Osteoblast (primary cell): Measurements from ENCODE around the gene MMP24OS. TPM values are rescaled to one million over a fixed set of nuclear protein-coding genes. Genes with fewer than 3 reads are reported as not detected.

ENCODE experiments used
- DNase-seq: peaks from one replicate; pipeline ENCODE4 v3.0.0; 2011; ENCODE audit warnings: low spot score, mixed read lengths; ENCODE audit not compliant: insufficient read length; ENCODE audit errors: missing footprints
- H2AFZ ChIP-seq: 2 replicates; pipeline ENCODE4 v1.6.0; 2011; ENCODE audit warnings: mild to moderate bottlenecking, low read length
- H3K27ac ChIP-seq: 2 replicates; pipeline ENCODE4 v1.5.1; 2011; ENCODE audit warnings: mild to moderate bottlenecking, low read depth, low read length, moderate library complexity
- H3K27me3 ChIP-seq: 2 replicates; pipeline ENCODE4 v1.6.0; 2012; ENCODE audit warnings: mild to moderate bottlenecking, control low read depth, inconsistent platforms, low read length, moderate library complexity; ENCODE audit not compliant: insufficient read depth
- H3K36me3 ChIP-seq: 2 replicates; pipeline ENCODE4 v1.5.1; 2011; ENCODE audit warnings: mild to moderate bottlenecking, low read length, control low read depth, moderate library complexity; ENCODE audit not compliant: insufficient read depth
- H3K4me1 ChIP-seq: 2 replicates; pipeline ENCODE4 v1.5.1; 2011; ENCODE audit warnings: mild to moderate bottlenecking, low read length, control low read depth, moderate library complexity; ENCODE audit not compliant: insufficient read depth
- H3K4me2 ChIP-seq: 2 replicates; pipeline ENCODE4 v1.6.0; 2011; ENCODE audit warnings: mild to moderate bottlenecking, low read length; ENCODE audit not compliant: insufficient read depth
- H3K4me3 ChIP-seq: fragments of 200-600 bp; sonication (generic); 3 replicates; pipeline ENCODE4 v1.5.1; 2012; ENCODE audit warnings: mild to moderate bottlenecking, low read length, inconsistent platforms; ENCODE audit not compliant: insufficient read depth
- H3K79me2 ChIP-seq: 2 replicates; pipeline ENCODE4 v1.6.0; 2012; ENCODE audit warnings: mild to moderate bottlenecking, low read length, control low read depth, inconsistent platforms; ENCODE audit not compliant: insufficient read depth
- H3K9me3 ChIP-seq: 2 replicates; pipeline ENCODE4 v1.5.1; 2011; ENCODE audit warnings: low read depth, low read length, control low read depth
- H4K20me1 ChIP-seq: 2 replicates; pipeline ENCODE4 v1.6.0; 2012; ENCODE audit warnings: mild to moderate bottlenecking, low read length, control low read depth; ENCODE audit not compliant: insufficient read depth
- total RNA-seq: library from RNA; depleted of rRNA; stranded (reverse); fragments of >200 nt; gene quantifications from 2 replicates; pipeline ENCODE4 v1.2.3, GENCODE V29; 2012
- TF ChIP-seq, protein P1 (sequence below): IDR thresholded peaks from 2 replicates; pipeline ENCODE4 v1.5.1; 2011; ENCODE audit warnings: mild to moderate bottlenecking, low read depth, low read length, moderate library complexity; ENCODE audit errors: extremely low read depth

Gene MMP24OS
- total RNA-seq, 1 donor, result 22.1 TPM

DNA sequence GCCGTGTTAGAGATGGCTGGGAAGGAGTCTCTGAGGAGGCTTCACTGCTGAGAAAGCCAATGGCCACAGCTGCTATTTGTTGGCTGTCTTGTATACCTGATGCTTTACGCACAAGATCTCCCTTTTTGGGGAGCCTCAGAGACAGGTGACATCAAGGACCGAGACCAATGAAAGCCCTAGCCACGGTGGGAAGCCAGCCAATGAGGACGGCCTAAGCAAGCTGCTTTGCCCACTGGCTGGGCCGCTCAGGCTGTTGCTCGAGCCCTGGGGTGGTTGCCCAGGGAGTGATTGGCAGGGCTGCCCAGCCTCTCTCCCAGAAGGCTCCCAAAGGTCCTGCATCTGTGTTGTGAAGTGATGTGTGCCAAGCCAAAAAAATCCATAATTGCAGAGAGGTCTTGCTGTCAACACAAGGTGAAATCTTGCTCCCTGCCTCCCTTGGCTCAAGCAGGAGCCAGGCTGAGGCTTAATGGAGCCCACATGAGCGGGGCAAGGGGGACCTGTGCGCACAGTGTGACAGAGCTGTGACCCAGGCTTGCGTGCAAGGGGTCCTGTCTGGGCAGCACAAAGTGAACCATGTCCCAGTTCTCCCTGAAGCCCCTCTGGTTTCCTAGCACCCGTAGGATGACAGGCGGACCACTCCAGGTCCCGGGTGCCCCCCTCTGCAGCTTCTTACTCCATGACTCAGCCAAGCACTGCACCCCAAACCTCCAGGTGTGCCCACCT, 4.3 kb downstream of the MMP24OS start:
- TF ChIP-seq, protein P1, sequence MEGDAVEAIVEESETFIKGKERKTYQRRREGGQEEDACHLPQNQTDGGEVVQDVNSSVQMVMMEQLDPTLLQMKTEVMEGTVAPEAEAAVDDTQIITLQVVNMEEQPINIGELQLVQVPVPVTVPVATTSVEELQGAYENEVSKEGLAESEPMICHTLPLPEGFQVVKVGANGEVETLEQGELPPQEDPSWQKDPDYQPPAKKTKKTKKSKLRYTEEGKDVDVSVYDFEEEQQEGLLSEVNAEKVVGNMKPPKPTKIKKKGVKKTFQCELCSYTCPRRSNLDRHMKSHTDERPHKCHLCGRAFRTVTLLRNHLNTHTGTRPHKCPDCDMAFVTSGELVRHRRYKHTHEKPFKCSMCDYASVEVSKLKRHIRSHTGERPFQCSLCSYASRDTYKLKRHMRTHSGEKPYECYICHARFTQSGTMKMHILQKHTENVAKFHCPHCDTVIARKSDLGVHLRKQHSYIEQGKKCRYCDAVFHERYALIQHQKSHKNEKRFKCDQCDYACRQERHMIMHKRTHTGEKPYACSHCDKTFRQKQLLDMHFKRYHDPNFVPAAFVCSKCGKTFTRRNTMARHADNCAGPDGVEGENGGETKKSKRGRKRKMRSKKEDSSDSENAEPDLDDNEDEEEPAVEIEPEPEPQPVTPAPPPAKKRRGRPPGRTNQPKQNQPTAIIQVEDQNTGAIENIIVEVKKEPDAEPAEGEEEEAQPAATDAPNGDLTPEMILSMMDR, result no peak
- peak; percentile 72 for DNase-seq
- H3K36me3 ChIP-seq, result peaks cover 38% of the 10 kb centered on the region

DNA sequence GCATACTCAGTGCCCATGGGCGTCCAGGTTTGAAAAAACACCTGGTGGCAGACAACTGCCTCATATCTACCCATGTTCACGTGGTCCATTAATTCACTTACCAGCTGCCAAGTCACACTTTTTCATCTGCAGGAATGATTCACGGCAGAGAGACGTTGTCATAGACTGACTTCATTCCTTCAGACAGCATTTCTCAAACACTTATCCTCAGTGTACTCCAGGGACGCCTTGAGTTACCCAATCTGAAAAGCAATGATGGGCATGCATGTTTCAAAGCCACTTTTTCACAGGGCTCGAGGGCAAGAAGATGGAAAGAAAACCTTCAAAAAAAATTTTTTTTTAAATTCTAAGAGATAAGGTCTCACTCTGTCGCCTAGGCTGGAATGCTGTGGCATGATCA, 6.0 kb downstream of the MMP24OS start:
- H3K79me2 ChIP-seq, result peaks cover 23% of the 10 kb centered on the region
- H4K20me1 ChIP-seq, result peaks cover 7% of the 10 kb centered on the region
- no peak overlapping the region for H3K4me2 ChIP-seq
- peak; percentile 96 for DNase-seq
- peaks cover 22% of the 10 kb centered on the region for H3K4me1 ChIP-seq
- peak overlapping the region; percentile 45 for H3K27ac ChIP-seq
- no peaks in the 10 kb centered on the region for H3K27me3 ChIP-seq
- H3K9me3 ChIP-seq, result no peaks in the 10 kb centered on the region
- no peak overlapping the region for H2AFZ ChIP-seq
- H3K4me3 ChIP-seq, result no peak overlapping the region
- peaks cover 40% of the 10 kb centered on the region for H3K36me3 ChIP-seq
- TF ChIP-seq, protein P1, result no peak

More for the DNA sequence above, 4.3 kb downstream of the MMP24OS start:
- no peak overlapping the region for H3K4me2 ChIP-seq
- peaks cover 25% of the 10 kb centered on the region for H3K4me1 ChIP-seq
- H3K27ac ChIP-seq, result no peak overlapping the region
- H3K79me2 ChIP-seq, result peaks cover 29% of the 10 kb centered on the region
- no peaks in the 10 kb centered on the region for H3K27me3 ChIP-seq
- no peak overlapping the region for H2AFZ ChIP-seq
- no peak overlapping the region for H3K4me3 ChIP-seq
- H4K20me1 ChIP-seq, result peaks cover 7% of the 10 kb centered on the region
- H3K9me3 ChIP-seq, result no peaks in the 10 kb centered on the region

DNA sequence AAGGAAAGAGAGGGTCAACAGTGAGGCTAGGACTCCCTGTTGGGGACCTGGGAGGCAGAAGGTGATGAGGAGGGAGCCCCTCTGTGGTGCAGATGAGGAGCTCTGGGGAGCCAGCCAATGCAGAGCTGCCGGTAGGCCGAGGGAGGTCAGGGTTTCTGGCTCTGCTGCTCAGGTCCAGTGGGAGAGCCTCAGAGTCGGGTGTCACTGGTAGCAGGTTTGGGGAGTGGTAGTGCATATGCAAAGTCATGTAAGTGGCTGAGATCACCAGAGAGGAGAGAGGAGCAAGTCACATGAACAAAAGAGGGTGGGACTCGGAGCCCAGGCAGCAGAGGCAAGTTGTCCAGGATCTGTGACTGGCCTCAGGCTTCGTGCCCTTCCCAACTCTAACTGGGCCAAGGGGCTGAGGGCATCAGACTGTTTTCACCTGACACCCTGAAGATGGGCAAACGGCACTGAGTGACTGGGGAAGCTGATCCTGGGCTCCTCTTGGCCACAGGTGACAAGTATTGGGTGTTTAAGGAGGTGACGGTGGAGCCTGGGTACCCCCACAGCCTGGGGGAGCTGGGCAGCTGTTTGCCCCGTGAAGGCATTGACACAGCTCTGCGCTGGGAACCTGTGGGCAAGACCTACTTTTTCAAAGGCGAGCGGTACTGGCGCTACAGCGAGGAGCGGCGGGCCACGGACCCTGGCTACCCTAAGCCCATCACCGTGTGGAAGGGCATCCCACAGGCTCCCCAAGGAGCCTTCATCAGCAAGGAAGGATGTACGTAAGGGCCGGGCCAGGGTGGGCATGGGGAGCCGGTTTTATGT, 6.6 kb downstream of the MMP24OS start:
- peak overlapping the region; percentile 9 for H3K27ac ChIP-seq

More for the DNA sequence above, 6.6 kb downstream of the MMP24OS start:
- TF ChIP-seq, protein P1, result no peak
- Histone ChIP-seq H4K20me1 (peaks cover 7% of the 10 kb centered on the region), H3K4me3 (no peak overlapping the region), H3K9me3 (no peaks in the 10 kb centered on the region), H3K36me3 (peaks cover 35% of the 10 kb centered on the region), H3K4me1 (peaks cover 15% of the 10 kb centered on the region), H3K79me2 (peaks cover 17% of the 10 kb centered on the region), H3K27me3 (no peaks in the 10 kb centered on the region), H3K4me2 (no peak overlapping the region), H2AFZ (no peak overlapping the region)
- peak; percentile 80 for DNase-seq
